ENCODE data around the gene XPNPEP1.

The XPNPEP1 gene

DNA sequence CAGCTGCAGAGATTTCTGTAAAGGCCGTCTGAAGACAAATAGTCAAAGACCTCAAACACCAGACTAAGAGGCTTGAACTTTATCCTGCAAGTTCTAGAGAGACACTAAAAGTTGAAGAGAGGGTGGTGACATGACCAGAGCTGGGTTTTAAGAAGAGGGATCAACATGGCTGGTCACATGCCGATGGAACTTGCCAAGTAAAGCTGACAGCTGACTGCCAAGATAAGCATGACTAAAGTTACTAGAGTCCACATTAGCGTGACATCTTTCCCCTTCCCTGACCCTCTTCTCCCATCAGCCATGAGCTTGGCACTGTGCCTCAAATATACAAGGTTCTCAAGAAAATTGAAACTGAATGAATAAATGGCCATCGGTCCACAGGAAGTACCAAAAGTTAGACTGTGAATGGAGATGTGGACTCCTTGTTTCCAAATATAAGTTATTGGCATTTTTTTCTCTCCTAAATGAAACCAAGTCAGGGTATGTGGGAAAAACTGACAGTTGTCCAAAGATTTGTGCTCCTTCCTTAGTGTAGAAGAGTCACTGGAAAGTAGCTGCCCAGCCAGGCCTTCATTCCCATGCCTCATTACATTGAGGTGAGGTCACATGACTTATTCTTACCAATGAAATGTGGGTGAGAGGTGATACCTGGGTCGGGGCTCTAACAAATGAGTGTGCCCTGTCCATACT lies 24.5 kb downstream of the XPNPEP1 start:
- FAIRE-seq (no peak), DNase-seq (ENCODE audit: insufficient read length, low spot score) (no peak)
- no peak for TF ChIP-seq SPI1 (IDR thresholded peaks at IDR 0.05; ENCODE audit: low read depth, low read length)
- no peak for TF ChIP-seq POLR2AphosphoS5 (IDR thresholded peaks at IDR 0.05; ENCODE audit: low read depth, low read length)
- TF ChIP-seq PAX5 (IDR thresholded peaks at IDR 0.05; ENCODE audit: insufficient read depth, low read length, severe bottlenecking) = no peak
- no peak for TF ChIP-seq POU2F2 (IDR thresholded peaks at IDR 0.05; ENCODE audit: low read depth, low read length)
- TF ChIP-seq TAF1 (IDR thresholded peaks at IDR 0.05; ENCODE audit: low read depth, low read length) = no peak
- TF ChIP-seq POLR2A (IDR thresholded peaks at IDR 0.05; ENCODE audit: low read depth, low read length) = no peak

DNA sequence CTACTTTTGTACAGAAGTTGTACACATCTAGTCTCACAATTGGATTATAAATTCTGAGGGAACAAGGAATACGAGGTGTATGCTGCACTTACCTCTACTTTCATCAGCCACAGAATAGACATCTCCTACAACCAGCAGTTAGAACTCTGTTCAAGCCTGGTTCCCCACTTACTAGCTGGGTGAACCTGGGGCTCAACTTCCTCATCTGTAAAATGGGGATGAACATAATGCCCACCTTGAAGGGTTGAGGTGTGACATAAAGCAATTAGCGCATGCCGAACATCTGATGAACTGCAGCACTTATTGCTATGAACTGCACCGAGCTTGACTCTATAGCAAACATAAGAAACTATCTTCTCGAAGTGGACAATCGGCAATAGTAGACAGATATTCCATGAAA lies 25.3 kb downstream of the XPNPEP1 start:
- DNase-seq (ENCODE audit: insufficient read length, low spot score) = no peak
- FAIRE-seq = no peak
- TF ChIP-seq PAX5 (IDR thresholded peaks at IDR 0.05; ENCODE audit: insufficient read depth, low read length, severe bottlenecking) = no peak
- TF ChIP-seq POLR2A (IDR thresholded peaks at IDR 0.05; ENCODE audit: low read depth, low read length) = no peak
- TF ChIP-seq POU2F2 (IDR thresholded peaks at IDR 0.05; ENCODE audit: low read depth, low read length) = no peak
- no peak for TF ChIP-seq TAF1 (IDR thresholded peaks at IDR 0.05; ENCODE audit: low read depth, low read length)
- TF ChIP-seq SPI1 (IDR thresholded peaks at IDR 0.05; ENCODE audit: low read depth, low read length) = no peak
- TF ChIP-seq POLR2AphosphoS5 (IDR thresholded peaks at IDR 0.05; ENCODE audit: low read depth, low read length) = no peak

DNA sequence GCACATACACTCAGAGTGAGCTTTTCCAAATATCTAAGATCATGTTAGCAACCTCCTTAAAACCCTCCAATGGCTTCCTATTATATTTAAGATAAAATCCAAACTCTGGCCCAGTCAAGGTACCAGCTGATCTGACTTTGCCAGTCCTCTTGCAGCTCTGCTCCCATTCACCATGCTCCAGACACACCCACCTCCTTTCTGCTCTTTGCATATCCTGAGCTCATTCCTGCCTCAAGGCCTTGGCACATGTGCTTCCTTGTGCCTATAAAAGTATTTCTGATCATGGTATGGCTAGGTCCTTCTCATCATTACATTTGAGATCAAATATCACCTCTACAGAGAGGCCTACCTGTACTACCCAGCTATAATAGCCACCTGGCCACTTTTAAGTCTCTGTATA lies 27.5 kb downstream of the XPNPEP1 start:
- no peak for FAIRE-seq
- no peak for DNase-seq (ENCODE audit: insufficient read length, low spot score)
- TF ChIP-seq POU2F2 (IDR thresholded peaks at IDR 0.05; ENCODE audit: low read depth, low read length) (no peak), SPI1 (IDR thresholded peaks at IDR 0.05; ENCODE audit: low read depth, low read length) (no peak), POLR2A (IDR thresholded peaks at IDR 0.05; ENCODE audit: low read depth, low read length) (no peak), TAF1 (IDR thresholded peaks at IDR 0.05; ENCODE audit: low read depth, low read length) (no peak), POLR2AphosphoS5 (IDR thresholded peaks at IDR 0.05; ENCODE audit: low read depth, low read length) (no peak), PAX5 (IDR thresholded peaks at IDR 0.05; ENCODE audit: insufficient read depth, low read length, severe bottlenecking) (no peak)

DNA sequence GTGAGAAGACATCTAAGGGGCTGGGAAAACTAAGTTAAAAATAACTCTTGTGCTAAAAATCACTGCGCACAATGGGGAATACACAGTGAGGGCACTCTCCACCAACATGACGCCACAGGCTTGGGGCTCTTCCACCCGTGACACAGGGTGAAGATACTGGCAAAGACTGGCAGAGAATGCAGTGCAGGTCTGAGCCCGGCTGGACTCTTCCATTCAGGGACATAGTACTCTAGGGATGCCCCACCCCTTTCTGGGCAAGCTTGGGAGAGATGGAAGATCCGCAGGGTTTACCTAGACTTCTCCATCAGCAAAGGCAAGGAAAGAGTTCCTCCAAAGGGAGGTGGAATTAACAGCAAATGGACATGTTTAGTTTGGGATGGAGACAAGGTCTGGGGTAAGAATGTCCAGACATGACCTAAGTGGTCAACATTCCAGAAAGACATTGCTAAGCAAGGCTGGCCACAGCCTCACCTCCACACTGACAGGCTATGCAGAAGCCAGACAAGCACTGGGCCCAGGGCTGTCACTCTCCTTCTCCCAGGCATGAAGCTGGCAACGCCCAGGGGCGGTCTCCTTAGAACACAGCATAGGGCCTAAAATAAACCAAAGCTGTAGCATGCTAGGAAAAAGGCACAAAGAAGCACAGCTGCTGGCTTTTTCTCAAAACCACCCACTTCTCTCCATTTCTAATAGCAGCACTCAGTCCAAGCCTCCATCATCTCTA lies 28.1 kb downstream of the XPNPEP1 start:
- peak; percentile 41 for FAIRE-seq

DNA sequence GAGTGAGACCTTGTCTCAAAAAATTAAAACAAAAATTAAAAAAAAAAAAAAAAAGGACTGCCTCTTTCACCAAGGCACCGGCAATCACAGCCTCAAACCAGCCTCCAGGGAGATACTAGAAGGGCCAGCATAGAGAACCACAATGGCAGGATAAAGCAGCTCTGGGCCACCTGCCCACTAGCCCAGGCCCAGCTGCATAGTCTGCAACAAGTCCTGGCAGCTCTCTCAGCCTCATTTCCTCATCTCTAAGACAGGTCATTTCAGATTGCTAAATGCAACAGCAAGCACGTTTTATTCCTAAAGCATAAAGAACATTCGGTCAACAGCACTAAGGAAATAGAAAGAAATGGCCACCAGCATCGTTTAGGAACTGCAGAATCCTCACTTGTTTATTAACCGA lies 28.8 kb downstream of the XPNPEP1 start:
- FAIRE-seq = no peak
- no peak for TF ChIP-seq POU2F2 (IDR thresholded peaks at IDR 0.05; ENCODE audit: low read depth, low read length)
- no peak for TF ChIP-seq PAX5 (IDR thresholded peaks at IDR 0.05; ENCODE audit: insufficient read depth, low read length, severe bottlenecking)
- TF ChIP-seq POLR2A (IDR thresholded peaks at IDR 0.05; ENCODE audit: low read depth, low read length) = no peak
- no peak for TF ChIP-seq SPI1 (IDR thresholded peaks at IDR 0.05; ENCODE audit: low read depth, low read length)
- no peak for TF ChIP-seq POLR2AphosphoS5 (IDR thresholded peaks at IDR 0.05; ENCODE audit: low read depth, low read length)
- TF ChIP-seq TAF1 (IDR thresholded peaks at IDR 0.05; ENCODE audit: low read depth, low read length) = no peak
- no peak for DNase-seq (ENCODE audit: insufficient read length, low spot score)

More for the DNA sequence above, 28.1 kb downstream of the XPNPEP1 start:
- no peak for DNase-seq (ENCODE audit: insufficient read length, low spot score)
- no peak for TF ChIP-seq TAF1 (IDR thresholded peaks at IDR 0.05; ENCODE audit: low read depth, low read length)
- no peak for TF ChIP-seq POLR2A (IDR thresholded peaks at IDR 0.05; ENCODE audit: low read depth, low read length)

DNA sequence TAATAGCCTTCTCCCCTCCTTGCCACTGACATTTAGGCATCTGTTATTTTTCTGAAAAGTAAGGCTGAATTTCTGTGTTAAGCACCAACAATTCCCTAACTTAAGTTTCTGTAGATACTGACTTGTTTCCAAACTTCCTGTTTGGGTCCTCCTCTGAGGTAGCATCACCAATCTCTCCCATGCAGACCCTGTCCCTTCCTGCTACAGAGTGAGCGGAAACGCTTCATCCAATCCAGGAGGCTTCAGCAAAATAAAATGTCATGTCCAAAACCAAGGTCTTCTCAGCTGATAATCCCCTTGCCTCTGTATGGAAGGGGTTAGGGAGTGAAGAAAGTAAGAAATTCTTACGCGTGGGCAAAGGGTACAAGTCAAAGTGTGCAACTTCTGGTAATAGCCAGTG lies 29.9 kb downstream of the XPNPEP1 start:
- TF ChIP-seq POLR2A (IDR thresholded peaks at IDR 0.05; ENCODE audit: low read depth, low read length) (no peak), PAX5 (IDR thresholded peaks at IDR 0.05; ENCODE audit: insufficient read depth, low read length, severe bottlenecking) (no peak), SPI1 (IDR thresholded peaks at IDR 0.05; ENCODE audit: low read depth, low read length) (no peak), POU2F2 (IDR thresholded peaks at IDR 0.05; ENCODE audit: low read depth, low read length) (no peak), TAF1 (IDR thresholded peaks at IDR 0.05; ENCODE audit: low read depth, low read length) (no peak), POLR2AphosphoS5 (IDR thresholded peaks at IDR 0.05; ENCODE audit: low read depth, low read length) (no peak)
- FAIRE-seq (no peak), DNase-seq (ENCODE audit: insufficient read length, low spot score) (no peak)

DNA sequence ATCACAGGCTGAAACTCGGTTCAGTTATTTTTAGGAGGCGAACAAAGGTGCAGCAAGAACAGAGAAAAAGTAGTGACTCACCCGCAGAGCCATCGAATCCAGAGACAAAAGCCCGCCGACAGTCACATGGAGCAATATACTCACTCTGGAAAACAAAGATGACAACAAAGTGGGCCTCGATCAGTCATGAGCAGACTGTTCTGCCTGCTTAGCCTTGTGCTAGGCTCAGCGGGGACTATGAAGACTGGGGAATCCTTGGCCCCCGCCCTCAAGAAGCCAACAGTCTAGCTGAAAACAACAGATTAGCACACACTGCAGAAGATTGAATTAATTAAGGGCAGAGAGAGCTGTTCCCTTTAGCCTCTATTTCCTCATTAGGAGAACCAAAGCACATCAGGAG lies 30.4 kb downstream of the XPNPEP1 start:
- TF ChIP-seq SPI1 (IDR thresholded peaks at IDR 0.05; ENCODE audit: low read depth, low read length) (no peak), POLR2AphosphoS5 (IDR thresholded peaks at IDR 0.05; ENCODE audit: low read depth, low read length) (no peak), POLR2A (IDR thresholded peaks at IDR 0.05; ENCODE audit: low read depth, low read length) (no peak), TAF1 (IDR thresholded peaks at IDR 0.05; ENCODE audit: low read depth, low read length) (no peak), PAX5 (IDR thresholded peaks at IDR 0.05; ENCODE audit: insufficient read depth, low read length, severe bottlenecking) (no peak), POU2F2 (IDR thresholded peaks at IDR 0.05; ENCODE audit: low read depth, low read length) (no peak)
- FAIRE-seq (no peak), DNase-seq (ENCODE audit: insufficient read length, low spot score) (no peak)

DNA sequence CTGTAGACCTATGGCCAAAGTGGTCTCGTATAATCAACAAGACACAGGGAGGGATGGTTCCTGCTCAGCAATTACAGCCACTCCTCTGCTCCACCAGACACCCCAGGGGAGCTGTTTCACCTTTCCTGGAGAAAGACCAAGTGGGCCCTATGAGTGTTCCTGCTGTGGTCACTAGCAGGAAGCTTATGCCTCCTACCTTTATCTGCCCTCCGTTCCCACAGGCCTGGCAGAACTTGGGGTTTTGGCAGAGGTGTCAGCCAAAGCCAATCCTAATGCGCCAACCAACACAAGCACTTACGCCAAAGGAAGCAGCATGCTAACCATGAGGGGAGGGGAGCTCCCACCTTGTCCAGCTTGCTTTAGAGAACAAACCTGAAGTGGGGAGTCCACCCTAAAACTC lies 31.2 kb downstream of the XPNPEP1 start:
- FAIRE-seq (peak; percentile 28), DNase-seq (ENCODE audit: insufficient read length, low spot score) (no peak)
- TF ChIP-seq POLR2AphosphoS5 (IDR thresholded peaks at IDR 0.05; ENCODE audit: low read depth, low read length) (no peak), PAX5 (IDR thresholded peaks at IDR 0.05; ENCODE audit: insufficient read depth, low read length, severe bottlenecking) (no peak), TAF1 (IDR thresholded peaks at IDR 0.05; ENCODE audit: low read depth, low read length) (no peak), POU2F2 (IDR thresholded peaks at IDR 0.05; ENCODE audit: low read depth, low read length) (no peak), SPI1 (IDR thresholded peaks at IDR 0.05; ENCODE audit: low read depth, low read length) (no peak), POLR2A (IDR thresholded peaks at IDR 0.05; ENCODE audit: low read depth, low read length) (no peak)

DNA sequence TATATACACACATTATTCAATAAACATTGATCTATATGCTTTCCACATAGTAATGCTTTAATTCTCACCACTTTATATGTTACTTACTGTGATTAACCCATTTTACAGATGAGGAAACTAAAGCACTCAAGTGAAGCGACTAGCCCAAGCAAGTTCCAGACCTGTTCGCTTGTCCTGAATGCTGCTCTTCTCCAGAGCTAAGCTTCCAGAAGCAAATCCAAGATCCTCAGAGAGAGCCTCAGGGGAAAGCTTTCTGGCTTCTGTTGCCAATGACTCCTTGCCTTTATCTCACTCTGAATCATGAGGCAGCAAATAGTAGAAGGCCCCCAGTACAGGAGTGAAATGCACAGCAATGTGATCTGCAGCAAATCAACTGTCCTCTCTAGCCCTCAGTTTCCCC lies 32.2 kb downstream of the XPNPEP1 start:
- DNase-seq (ENCODE audit: insufficient read length, low spot score) (no peak), FAIRE-seq (no peak)
- TF ChIP-seq POLR2AphosphoS5 (IDR thresholded peaks at IDR 0.05; ENCODE audit: low read depth, low read length) (no peak), POU2F2 (IDR thresholded peaks at IDR 0.05; ENCODE audit: low read depth, low read length) (no peak), POLR2A (IDR thresholded peaks at IDR 0.05; ENCODE audit: low read depth, low read length) (no peak), PAX5 (IDR thresholded peaks at IDR 0.05; ENCODE audit: insufficient read depth, low read length, severe bottlenecking) (no peak), TAF1 (IDR thresholded peaks at IDR 0.05; ENCODE audit: low read depth, low read length) (no peak), SPI1 (IDR thresholded peaks at IDR 0.05; ENCODE audit: low read depth, low read length) (no peak)
